IMR-90 (cell line): ENCODE data around the gene CDH1. TPM values are rescaled to one million over a fixed set of nuclear protein-coding genes. Genes with fewer than 3 reads are reported as not detected.

ENCODE experiments used
- ATAC-seq: fragments of 200-7000 bp; cut with Tn5 transposase; 2 replicates; pipeline ENCODE4 v1.9.1; 2020; ENCODE audit warnings: low read depth, mild to moderate bottlenecking, moderate library complexity
- BruUV-seq: library from RNA; stranded (reverse); fragments of 400-500 nt; replicated peaks from 2 replicates; lab custom pipeline; 2021; lab: Mats Ljungman, UMichigan
- CTCF ChIA-PET: fragments of 300-600 bp; formaldehyde crosslinking; extraction: SDS; loops from one replicate; lab custom pipeline; 2021; ENCODE audit warnings: antibody characterized with exemption; lab: Yijun Ruan, JAX
- POLR2A ChIA-PET: fragments of 300-600 bp; sonication (Branson Sonifier 250); formaldehyde crosslinking; loops from one replicate; lab custom pipeline; 2022; ENCODE audit warnings: antibody characterized with exemption; ENCODE audit not compliant: unreplicated experiment; lab: Charles Lee
- DNase-seq: peaks from one replicate; pipeline ENCODE4 v3.0.0; 2013
- H2AFZ ChIP-seq: replicated peaks from 2 replicates; pipeline ENCODE3; 2013; ENCODE audit warnings: low read length, mild to moderate bottlenecking; ENCODE audit not compliant: poor library complexity
- H2AK5ac ChIP-seq: 2 replicates; pipeline ENCODE4 v1.6.1; 2013; ENCODE audit warnings: low read depth, low read length, inconsistent platforms
- H2AK9ac ChIP-seq: replicated peaks from 2 replicates; pipeline ENCODE3; 2013; ENCODE audit warnings: mild to moderate bottlenecking, low read depth, low read length, moderate library complexity; ENCODE audit not compliant: poor library complexity
- H2BK120ac ChIP-seq: 2 replicates; pipeline ENCODE4 v1.6.1; 2013; ENCODE audit warnings: low read depth, low read length, inconsistent platforms
- H2BK15ac ChIP-seq: 3 replicates; pipeline ENCODE4 v1.6.1; 2013; ENCODE audit warnings: low read depth, low read length, inconsistent platforms
- H2BK20ac ChIP-seq: 2 replicates; pipeline ENCODE4 v1.6.1; 2013; ENCODE audit warnings: low read depth, mild to moderate bottlenecking, inconsistent platforms, low read length, moderate library complexity
- H2BK5ac ChIP-seq: 2 replicates; pipeline ENCODE4 v1.6.1; 2013; ENCODE audit warnings: mild to moderate bottlenecking, low read depth, low read length, inconsistent platforms; ENCODE audit not compliant: poor library complexity, severe bottlenecking
- H3K14ac ChIP-seq: replicated peaks from 2 replicates; pipeline ENCODE4 v1.6.1; 2013; ENCODE audit warnings: low read depth, low read length, inconsistent platforms
- H3K18ac ChIP-seq: 2 replicates; pipeline ENCODE4 v1.6.1; 2013; ENCODE audit warnings: low read depth, low read length, control low read depth
- H3K23ac ChIP-seq: 2 replicates; pipeline ENCODE4 v1.6.1; 2013; ENCODE audit warnings: low read depth, low read length, inconsistent platforms
- H3K27ac ChIP-seq: 2 replicates; pipeline ENCODE4 v1.5.1; 2013; ENCODE audit warnings: mild to moderate bottlenecking, control low read depth, low read length; ENCODE audit not compliant: insufficient read depth
- H3K27me3 ChIP-seq: 2 replicates; pipeline ENCODE4 v1.6.1; 2013; ENCODE audit warnings: low read length; ENCODE audit not compliant: control insufficient read depth, insufficient read depth
- H3K36me3 ChIP-seq: 2 replicates; pipeline ENCODE4 v1.6.1; 2013; ENCODE audit warnings: low read length, mixed read lengths; ENCODE audit not compliant: control insufficient read depth, insufficient read depth
- H3K4ac ChIP-seq: 2 replicates; pipeline ENCODE4 v1.6.1; 2013; ENCODE audit warnings: low read depth, low read length, inconsistent platforms
- H3K4me1 ChIP-seq: 2 replicates; pipeline ENCODE4 v1.6.1; 2013; ENCODE audit warnings: low read length, mixed read lengths; ENCODE audit not compliant: control insufficient read depth, insufficient read depth
- H3K4me2 ChIP-seq: 2 replicates; pipeline ENCODE4 v1.6.1; 2013; ENCODE audit warnings: low read depth, mild to moderate bottlenecking, control low read depth, low read length, moderate library complexity
- H3K4me3 ChIP-seq: 2 replicates; pipeline ENCODE4 v1.5.1; 2013; ENCODE audit warnings: low read depth, mild to moderate bottlenecking, control low read depth, low read length, moderate library complexity; ENCODE audit not compliant: insufficient read depth
- H3K56ac ChIP-seq: 2 replicates; pipeline ENCODE4 v1.6.1; 2013; ENCODE audit warnings: low read length, inconsistent platforms; ENCODE audit not compliant: insufficient read depth; ENCODE audit errors: extremely low read depth
- H3K79me1 ChIP-seq, 2 experiments: 2 replicates each; pipeline ENCODE4 v1.6.1; 2013; ENCODE audit warnings: low read length in 2 of 2, inconsistent platforms in 1 of 2, low read depth in 1 of 2
- H3K9ac ChIP-seq: 2 replicates; pipeline ENCODE4 v1.6.1; 2013; ENCODE audit warnings: low read depth, low read length, control low read depth
- H3K9me1 ChIP-seq: 2 replicates; pipeline ENCODE4 v1.6.1; 2013; ENCODE audit warnings: low read length, inconsistent platforms; ENCODE audit not compliant: insufficient read depth
- H3K9me3 ChIP-seq: 2 replicates; pipeline ENCODE4 v1.6.1; 2013; ENCODE audit warnings: low read length; ENCODE audit not compliant: control insufficient read depth, insufficient read depth
- H4K20me1 ChIP-seq: 2 replicates; pipeline ENCODE4 v1.6.1; 2013; ENCODE audit warnings: low read length, inconsistent platforms; ENCODE audit not compliant: insufficient read depth
- H4K5ac ChIP-seq: 2 replicates; pipeline ENCODE4 v1.6.1; 2013; ENCODE audit warnings: mild to moderate bottlenecking, low read depth, low read length, control low read depth
- H4K8ac ChIP-seq, 2 experiments: 2 replicates each; pipeline ENCODE4 v1.6.1; 2013; ENCODE audit warnings: low read depth in 2 of 2, low read length in 2 of 2, control low read depth in 1 of 2, inconsistent platforms in 1 of 2
- H4K91ac ChIP-seq: 2 replicates; pipeline ENCODE4 v1.6.1; 2013; ENCODE audit warnings: low read depth, low read length, inconsistent platforms; ENCODE audit not compliant: insufficient read depth
- CEBPB ChIP-seq: IDR thresholded peaks from 2 replicates; pipeline ENCODE4 v1.6.1; 2012; ENCODE audit warnings: low read depth, low read length, improper control_type of control experiment
- CHD1 ChIP-seq: IDR thresholded peaks from 2 replicates; pipeline ENCODE4 v1.6.1; 2012; ENCODE audit warnings: low read depth, low read length, improper control_type of control experiment
- MAFK ChIP-seq: IDR thresholded peaks from 2 replicates; pipeline ENCODE4 v1.6.1; 2012; ENCODE audit warnings: low read depth, low read length, improper control_type of control experiment
- NFE2L2 ChIP-seq: fragments of 150-350 bp; IDR thresholded peaks from 2 replicates; pipeline ENCODE4 v1.6.1; 2016; ENCODE audit warnings: low read depth, mild to moderate bottlenecking, low read length
- POLR2A ChIP-seq: IDR thresholded peaks from 2 replicates; pipeline ENCODE4 v1.6.1; 2012; ENCODE audit warnings: mild to moderate bottlenecking, low read depth, low read length
- RAD21 ChIP-seq: IDR thresholded peaks from 2 replicates; pipeline ENCODE4 v1.6.1; 2012; ENCODE audit warnings: low read length, improper control_type of control experiment
- RFX5 ChIP-seq: IDR thresholded peaks from 2 replicates; pipeline ENCODE4 v1.8.0; 2012; ENCODE audit warnings: low read depth, mild to moderate bottlenecking, low read length, moderate library complexity
- SMC3 ChIP-seq: fragments of 150-350 bp; IDR thresholded peaks from 2 replicates; pipeline ENCODE4 v1.6.1; 2016; ENCODE audit warnings: low read depth, mild to moderate bottlenecking, antibody characterized with exemption, low read length, moderate library complexity
- USF2 ChIP-seq: fragments of 150-350 bp; IDR thresholded peaks from 2 replicates; pipeline ENCODE4 v1.6.1; 2017; ENCODE audit warnings: mild to moderate bottlenecking, antibody characterized with exemption, low read length, low read depth
- WGBS, 2 experiments: methylation state at CpG; one replicate each; pipeline versions ENCODE4 v1.1.5 to v1.1.7; 2013; ENCODE audit warnings: missing lambda C conversion rate in 2 of 2; ENCODE audit not compliant: insufficient read length in 1 of 2; ENCODE audit errors: extremely low coverage in 2 of 2; 5-methylcytosine and 5-hydroxymethylcytosine counted together
- dilution Hi-C: fragments of 300-500 bp; cut with HindIII; formaldehyde crosslinking; loops from one replicate; pipeline ENCODE4 v1.14.3; 2018; ENCODE audit warnings: low sequenced_read_pairs; ENCODE audit not compliant: unreplicated experiment
- in situ Hi-C: fragments of 300-500 bp; cut with MboI; formaldehyde crosslinking; loops from 3 replicates; pipeline ENCODE4 v1.14.3; 2019; ENCODE audit warnings: low sequenced_read_pairs, inconsistent platforms, mixed read lengths
- intact Hi-C: fragments of 100-400 bp; cut with micrococcal nuclease; formaldehyde crosslinking; loops from 2 replicates; pipeline ENCODE4 v1.10.0; 2022
- polyA plus RNA-seq, 3 experiments: library from polyadenylated mRNA; depleted of rRNA; stranded (reverse); fragments of >200 nt; gene quantifications; 2 replicates each; pipeline ENCODE4 v1.2.3, GENCODE V29; 2012; ENCODE audit warnings: low replicate concordance in 1 of 3
- total RNA-seq: library from RNA; depleted of rRNA; stranded (reverse); fragments of >200 nt; gene quantifications from 2 replicates; pipeline ENCODE4 v1.2.3, GENCODE V29; 2012

The CDH1 gene
- total and polyA plus RNA-seq, 2 of the 4 experiments (the other 2 are of a cell fraction) = under 0.01 TPM; not detected in 1

GRCh38 chr16:68754084-68754792 is 17.1 kb downstream of the CDH1 start:
- Histone ChIP-seq H3K4me2 (no peak overlapping the region), H3K27ac (no peak overlapping the region), H3K4me3 (no peak overlapping the region), H4K20me1 (no peaks in the 10 kb centered on the region), H3K9me1 (no peaks in the 10 kb centered on the region), H4K8ac (no peak overlapping the region), H3K27me3 (peaks cover 19% of the 10 kb centered on the region), H2BK5ac (no peak overlapping the region), H2BK120ac (no peak overlapping the region), H3K23ac (no peak overlapping the region), H3K4ac (no peak overlapping the region), H2AK5ac (no peak overlapping the region), H3K18ac (no peak overlapping the region), H4K91ac (no peak overlapping the region), H3K14ac (no peak overlapping the region), H4K5ac (no peak overlapping the region), H2AK9ac (no peak overlapping the region), H2AFZ (peak overlapping the region; percentile 21), H3K4me1 (no peaks in the 10 kb centered on the region), H2BK15ac (no peak overlapping the region), H3K9me3 (no peaks in the 10 kb centered on the region), H3K36me3 (no peaks in the 10 kb centered on the region), H3K9ac (no peak overlapping the region), H3K56ac (no peak overlapping the region), H2BK20ac (no peak overlapping the region), H3K79me1 (no peaks in the 10 kb centered on the region)
- ChIA-PET POLR2A (no interaction called here), CTCF (no interaction called here)
- dilution Hi-C loops (no loop called here), in situ Hi-C loops (no loop called here), intact Hi-C loops (no loop called here)
- WGBS, 2 experiments = 47% methylated on average over 3 of the region's 7 CpGs; no CpG with 5 or more reads in 1 of the 2 experiments
- TF ChIP-seq CEBPB (no peak), POLR2A (no peak), SMC3 (no peak), RFX5 (no peak), USF2 (no peak), CHD1 (no peak), NFE2L2 (no peak), RAD21 (no peak), MAFK (no peak)
- BruUV-seq = no TSS peak
- DNase-seq = no peak
- no peak for ATAC-seq
